Measurements from ENCODE around the gene MYCBP2. TPM values are rescaled to one million over a fixed set of nuclear protein-coding genes. Genes with fewer than 3 reads are reported as not detected.

MYCBP2 gene
- total RNA-seq, 1 donor from 2014 or later: 191 TPM

- no peaks in the 10 kb centered on the region for H3K4me1 ChIP-seq
- no peaks in the 10 kb centered on the region for H3K9me3 ChIP-seq
- intact Hi-C loops (cut with DNase I): no loop called here
- H3K36me3 ChIP-seq: peaks cover 0 to 60% of the 10 kb centered on the region in 2 donors
- no peak for TF ChIP-seq POLR2AphosphoS5 (IDR thresholded peaks at IDR 0.05; ENCODE audit: insufficient read depth in 1 of 2, low read depth in 1 of 2)
- no peak overlapping the region for H3K27ac ChIP-seq
- H3K4me3 ChIP-seq: no peak overlapping the region
- H3K27me3 ChIP-seq: no peaks in the 10 kb centered on the region
- no peak for DNase-seq (ENCODE audit: extremely low spot score in 2 of 2)
These were observed 141.2 kb downstream of the MYCBP2 start for GRCh38 chr13:77185721-77186120.

GRCh38 chr13:77184455-77184854 lies 142.4 kb downstream of the MYCBP2 start:
- peaks cover 0 to 62% of the 10 kb centered on the region in 2 donors for H3K36me3 ChIP-seq

GRCh38 chr13:77180011-77180410 lies 146.9 kb downstream of the MYCBP2 start:
- peaks cover 0 to 73% of the 10 kb centered on the region in 2 donors for H3K36me3 ChIP-seq
- no peak for DNase-seq (ENCODE audit: extremely low spot score in 2 of 2)
- TF ChIP-seq POLR2AphosphoS5 (IDR thresholded peaks at IDR 0.05; ENCODE audit: insufficient read depth in 1 of 2, low read depth in 1 of 2) (no peak), POLR2A (IDR thresholded peaks at IDR 0.05) (no peak), CTCF (IDR thresholded peaks at IDR 0.05) (no peak)

More at GRCh38 chr13:77184455-77184854, 142.4 kb downstream of the MYCBP2 start:
- Histone ChIP-seq H3K4me1 (no peaks in the 10 kb centered on the region), H3K27ac (no peak overlapping the region), H3K4me3 (no peak overlapping the region), H3K9me3 (no peaks in the 10 kb centered on the region), H3K27me3 (no peaks in the 10 kb centered on the region)
- no peak for DNase-seq (ENCODE audit: extremely low spot score in 2 of 2)
- intact Hi-C loops (cut with DNase I): no loop called here
- no peak for TF ChIP-seq CTCF (IDR thresholded peaks at IDR 0.05)
- no peak for TF ChIP-seq POLR2A (IDR thresholded peaks at IDR 0.05)
- TF ChIP-seq POLR2AphosphoS5 (IDR thresholded peaks at IDR 0.05; ENCODE audit: insufficient read depth in 1 of 2, low read depth in 1 of 2): no peak

GRCh38 chr13:77177646-77178045 lies 149.2 kb downstream of the MYCBP2 start:
- no peak overlapping the region for H3K4me3 ChIP-seq
- TF ChIP-seq CTCF (IDR thresholded peaks at IDR 0.05) (no peak), POLR2AphosphoS5 (IDR thresholded peaks at IDR 0.05; ENCODE audit: insufficient read depth in 1 of 2, low read depth in 1 of 2) (no peak), POLR2A (IDR thresholded peaks at IDR 0.05) (no peak)
- DNase-seq (ENCODE audit: extremely low spot score in 2 of 2): no peak
- intact Hi-C loops (cut with DNase I): no loop called here
- no peaks in the 10 kb centered on the region for H3K27me3 ChIP-seq
- H3K36me3 ChIP-seq: peaks cover 0 to 80% of the 10 kb centered on the region in 2 donors
- H3K9me3 ChIP-seq: no peaks in the 10 kb centered on the region
- H3K4me1 ChIP-seq: no peaks in the 10 kb centered on the region
- no peak overlapping the region for H3K27ac ChIP-seq

More at GRCh38 chr13:77180011-77180410, 146.9 kb downstream of the MYCBP2 start:
- intact Hi-C loops (cut with DNase I): no loop called here
- Histone ChIP-seq H3K4me1 (no peaks in the 10 kb centered on the region), H3K27me3 (no peaks in the 10 kb centered on the region), H3K4me3 (no peak overlapping the region), H3K27ac (no peak overlapping the region), H3K9me3 (no peaks in the 10 kb centered on the region)

GRCh38 chr13:77176350-77176749 lies 150.5 kb downstream of the MYCBP2 start:
- intact Hi-C loops (cut with DNase I): no loop called here
- H3K27me3 ChIP-seq: no peaks in the 10 kb centered on the region
- no peaks in the 10 kb centered on the region for H3K4me1 ChIP-seq
- peaks cover 0 to 86% of the 10 kb centered on the region in 2 donors for H3K36me3 ChIP-seq
- TF ChIP-seq CTCF (IDR thresholded peaks at IDR 0.05) (no peak), POLR2A (IDR thresholded peaks at IDR 0.05) (no peak), POLR2AphosphoS5 (IDR thresholded peaks at IDR 0.05; ENCODE audit: insufficient read depth in 1 of 2, low read depth in 1 of 2) (no peak)
- no peaks in the 10 kb centered on the region for H3K9me3 ChIP-seq
- no peak overlapping the region for H3K4me3 ChIP-seq
- H3K27ac ChIP-seq: no peak overlapping the region
- DNase-seq (ENCODE audit: extremely low spot score in 2 of 2): no peak

All from vagina (tissue), 2 donors.